Psoas muscle (tissue), 8 donors: ENCODE measurements around the gene DPP8. TPM values are rescaled to one million over a fixed set of nuclear protein-coding genes. Genes with fewer than 3 reads are reported as not detected.
"Not testable (repeated sequence)": the region's sequence is repeated elsewhere in the genome, so short reads cannot be mapped to it uniquely, and the experiment has no call there.

Source experiments
- ATAC-seq, 4 donors: fragments of 200-7000 bp; cut with Tn5 transposase; one replicate each; pipeline ENCODE4 v1.9.1; 2020; ENCODE audit warnings: moderate library complexity in 3 of 4, mild to moderate bottlenecking in 2 of 4
- DNase-seq, 2 donors: peaks; one replicate each; pipeline ENCODE4 v3.0.0-alpha.2; 2020
- H3K27ac ChIP-seq: fragments of 200-600 bp; one replicate; pipeline ENCODE4 v1.8.0; 2022
- H3K27me3 ChIP-seq, 3 donors: fragments of 200-600 bp in 1 of 3; one replicate each; pipeline versions ENCODE4 v1.6.1 to v1.8.0; 2013 to 2022; ENCODE audit warnings: low read length in 2 of 3, mild to moderate bottlenecking in 2 of 3, moderate library complexity in 1 of 3; ENCODE audit not compliant: insufficient read depth in 3 of 3
- H3K36me3 ChIP-seq, 2 donors: fragments of 200-600 bp in 1 of 2; one replicate each; pipeline versions ENCODE4 v1.6.1 to v1.8.0; 2013 to 2022; ENCODE audit warnings: low read depth in 1 of 2, mild to moderate bottlenecking in 1 of 2, moderate library complexity in 1 of 2; ENCODE audit not compliant: insufficient read depth in 1 of 2
- H3K4me1 ChIP-seq: fragments of 200-600 bp; one replicate; pipeline ENCODE4 v1.8.0; 2022
- H3K4me3 ChIP-seq: fragments of 200-600 bp; one replicate; pipeline ENCODE4 v1.8.0; 2022; ENCODE audit warnings: mild to moderate bottlenecking
- H3K9me3 ChIP-seq: fragments of 200-600 bp; one replicate; pipeline ENCODE4 v1.8.0; 2022
- WGBS, 3 donors: extraction: QIAGEN DNeasy Blood & Tissue Kit; methylation state at CpG; one replicate each; pipeline versions ENCODE4 v1.1.6 to v1.1.7; 2013; 5-methylcytosine and 5-hydroxymethylcytosine counted together
- intact Hi-C, 2 donors: fragments of 100-400 bp; cut with DNase I; formaldehyde crosslinking; loops; one replicate each; pipeline versions ENCODE4 v1.11.0 to v1.14.2; 2022
- polyA plus RNA-seq, 3 donors: library from polyadenylated mRNA; stranded (reverse); fragments of 200-250 nt; gene quantifications; one replicate each; pipeline ENCODE4 v1.2.3, GENCODE V29; 2013
- total RNA-seq, 4 donors: library from RNA; stranded (reverse); fragmentation: NEBNext Ultra II Directional in 2 of 4; extraction: Animal tissue kit (Norgen Biotek cat#: 25700) in 2 of 4; gene quantifications; one replicate each; pipeline versions ENCODE4 v1.2.1 to v1.2.4, GENCODE V29; 2021 to 2023
- TF ChIP-seq, protein P1 (sequence below): fragments of 200-600 bp; IDR thresholded peaks from one replicate; pipeline ENCODE4 v1.8.0; 2022; ENCODE audit warnings: antibody characterized with exemption
- donor health status: healthy with polysubstance abuse.
- donor health status: DM: no; HTN: no; CAD: no; lungs with moderate emphysema.
- donor health status: Bipolar disorder and iron deficiency.
- donor health status: healthy.
- donor health status: DM: yes; HTN: yes; CAD: no.
- donor health status: DM: no; HTN: no; CAD: no.
- donor health status: DM: no; HTN: no; CAD: no.
- donor health status: DM: yes; HTN: yes; CAD: no.

Gene DPP8
- total and polyA plus RNA-seq, 7 donors = 9.1 to 39.6 (median 31.5) TPM

DNA sequence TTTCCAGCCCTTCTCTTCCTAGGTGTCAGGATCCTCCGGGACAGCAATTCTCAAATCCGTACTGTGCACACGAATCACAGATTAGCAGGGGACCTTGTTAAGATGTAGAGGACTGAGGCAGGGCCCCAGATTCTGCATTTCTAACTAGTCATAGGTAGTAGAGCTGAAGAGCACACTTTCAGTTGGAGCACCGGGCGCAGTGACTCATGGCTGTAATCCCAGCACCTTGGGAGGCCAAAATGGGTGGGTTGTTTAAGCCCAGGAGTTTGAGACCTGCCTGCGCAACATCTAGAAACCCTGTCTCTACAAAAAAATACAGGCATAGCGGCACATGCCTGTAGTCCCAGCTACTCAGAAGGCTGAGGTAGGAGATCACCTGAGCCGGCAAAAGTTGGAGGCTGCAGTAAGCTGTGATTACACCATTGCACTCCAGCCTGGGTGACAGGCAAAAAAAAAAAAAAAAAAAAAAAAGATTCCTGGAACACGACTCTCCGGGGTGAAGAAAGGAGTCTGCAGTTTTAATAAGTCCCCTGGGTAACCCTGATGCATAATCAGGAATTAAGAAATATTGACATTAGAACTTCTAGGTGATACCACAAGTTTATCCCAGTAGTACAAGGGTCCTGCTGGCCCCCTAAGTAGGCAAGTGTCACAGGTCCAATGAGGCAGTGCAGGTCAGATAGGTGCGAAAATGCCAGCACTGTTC, 118.3 kb downstream of the DPP8 start:
- peak in 1 of 2 donors; percentile 9 for DNase-seq
- Histone ChIP-seq H3K9me3 (no peaks in the 10 kb centered on the region), H3K27me3 (peaks cover 0 to 5% (median 2%) of the 10 kb centered on the region in 3 donors), H3K36me3 (peaks cover 0 to 29% of the 10 kb centered on the region in 2 donors), H3K4me1 (peaks cover 12% of the 10 kb centered on the region), H3K4me3 (no peak overlapping the region), H3K27ac (no peak overlapping the region)
- ATAC-seq = no peak
- WGBS, 3 donors = 82 to 87% (median 84%) methylated on average over 11 of the region's 11 CpGs
- TF ChIP-seq, protein P1, sequence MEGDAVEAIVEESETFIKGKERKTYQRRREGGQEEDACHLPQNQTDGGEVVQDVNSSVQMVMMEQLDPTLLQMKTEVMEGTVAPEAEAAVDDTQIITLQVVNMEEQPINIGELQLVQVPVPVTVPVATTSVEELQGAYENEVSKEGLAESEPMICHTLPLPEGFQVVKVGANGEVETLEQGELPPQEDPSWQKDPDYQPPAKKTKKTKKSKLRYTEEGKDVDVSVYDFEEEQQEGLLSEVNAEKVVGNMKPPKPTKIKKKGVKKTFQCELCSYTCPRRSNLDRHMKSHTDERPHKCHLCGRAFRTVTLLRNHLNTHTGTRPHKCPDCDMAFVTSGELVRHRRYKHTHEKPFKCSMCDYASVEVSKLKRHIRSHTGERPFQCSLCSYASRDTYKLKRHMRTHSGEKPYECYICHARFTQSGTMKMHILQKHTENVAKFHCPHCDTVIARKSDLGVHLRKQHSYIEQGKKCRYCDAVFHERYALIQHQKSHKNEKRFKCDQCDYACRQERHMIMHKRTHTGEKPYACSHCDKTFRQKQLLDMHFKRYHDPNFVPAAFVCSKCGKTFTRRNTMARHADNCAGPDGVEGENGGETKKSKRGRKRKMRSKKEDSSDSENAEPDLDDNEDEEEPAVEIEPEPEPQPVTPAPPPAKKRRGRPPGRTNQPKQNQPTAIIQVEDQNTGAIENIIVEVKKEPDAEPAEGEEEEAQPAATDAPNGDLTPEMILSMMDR = no peak
- intact Hi-C loops = no loop called here

DNA sequence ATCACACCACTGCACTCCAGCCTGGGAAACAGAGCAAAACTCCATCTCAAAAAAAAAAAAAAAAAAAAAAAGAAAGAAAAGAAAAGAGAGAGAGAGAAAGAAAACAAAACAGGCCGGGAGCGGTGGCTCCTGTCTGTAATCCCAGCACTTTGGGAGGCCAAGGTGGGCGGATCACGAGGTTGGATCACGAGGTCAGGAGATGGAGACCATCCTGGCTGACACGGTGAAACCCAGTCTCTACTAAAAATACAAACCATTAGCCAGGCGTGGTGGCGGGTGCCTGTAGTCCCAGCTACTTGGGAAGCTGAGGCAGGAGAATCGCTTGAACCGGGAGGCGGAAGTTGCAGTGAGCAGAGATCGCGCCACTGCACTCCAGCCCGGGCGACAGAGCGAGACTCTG, 119.0 kb downstream of the DPP8 start:
- ATAC-seq, H3K4me3 ChIP-seq, H3K27ac ChIP-seq, intact Hi-C loops, H3K27me3 ChIP-seq, H3K9me3 ChIP-seq: not testable (repeated sequence)
- WGBS, 3 donors = 83 to 94% (median 89%) methylated on average over 16 of the region's 16 CpGs
- peak in 1 of 2 donors; percentile 11 for DNase-seq
- peaks cover 12% of the 10 kb centered on the region for H3K4me1 ChIP-seq
- peaks cover 0 to 36% of the 10 kb centered on the region in 2 donors for H3K36me3 ChIP-seq

DNA sequence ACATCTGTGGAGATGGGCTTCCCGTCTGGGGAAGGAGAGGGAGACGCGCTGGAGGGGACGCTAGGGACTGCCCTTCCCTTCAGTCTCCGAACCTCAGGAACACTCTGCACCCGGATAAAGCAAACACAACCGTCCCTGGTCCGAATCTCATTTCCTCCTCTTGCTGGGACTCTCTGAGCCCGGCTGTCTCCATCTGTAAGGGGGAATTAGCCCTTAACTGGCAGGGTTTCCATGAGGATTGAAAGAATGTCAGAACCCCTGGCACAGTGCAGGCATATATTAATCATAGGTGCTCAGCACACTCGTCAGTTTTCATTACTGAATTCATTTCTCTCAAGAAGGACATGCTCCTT, 120.5 kb downstream of the DPP8 start:
- no peak overlapping the region for H3K27ac ChIP-seq
- peaks cover 0 to 5% (median 2%) of the 10 kb centered on the region in 3 donors for H3K27me3 ChIP-seq
- 59 to 62% (median 59%) methylated on average over 10 of the region's 10 CpGs for WGBS, 3 donors
- DNase-seq (no peak), ATAC-seq (no peak)
- H3K4me3 ChIP-seq = no peak overlapping the region
- TF ChIP-seq, protein P1 = no peak
- H3K4me1 ChIP-seq = peaks cover 12% of the 10 kb centered on the region
- intact Hi-C loops = no loop called here
- no peaks in the 10 kb centered on the region for H3K9me3 ChIP-seq
- peaks cover 0 to 51% of the 10 kb centered on the region in 2 donors for H3K36me3 ChIP-seq

DNA sequence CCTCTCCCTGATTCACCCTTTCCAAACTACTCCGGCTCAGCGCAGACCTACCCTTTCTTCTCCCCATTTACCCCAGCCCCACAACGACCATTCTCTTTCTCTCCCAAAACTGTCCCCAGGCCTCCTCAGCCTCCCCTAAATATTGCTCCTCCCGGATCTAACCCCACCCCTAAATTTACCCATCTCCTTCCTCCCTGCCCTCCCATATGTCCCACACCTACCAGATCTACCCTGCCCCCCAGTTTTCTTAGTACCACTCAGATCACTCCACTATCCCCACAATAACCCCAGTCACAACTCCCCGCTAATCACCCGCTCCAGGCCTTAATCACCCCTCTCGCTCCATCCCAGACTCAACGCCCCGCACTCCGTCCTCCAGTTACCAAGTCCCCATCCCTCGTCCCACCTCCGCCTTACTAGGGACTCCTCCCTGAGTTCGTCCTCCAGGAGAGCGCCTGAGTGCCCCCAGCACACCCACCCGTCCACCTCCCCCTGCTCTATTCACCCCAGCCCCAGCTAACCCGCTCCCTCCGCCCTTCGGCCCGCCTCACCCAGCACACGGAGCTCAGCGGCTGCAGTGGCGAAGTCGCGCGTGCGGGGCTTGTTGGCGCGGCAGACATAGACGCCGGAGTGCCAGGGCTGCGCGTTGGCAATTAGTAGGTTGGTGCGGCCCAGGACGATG, 121.1 kb downstream of the DPP8 start:
- peaks cover 12% of the 10 kb centered on the region for H3K4me1 ChIP-seq
- H3K36me3 ChIP-seq = peaks cover 0 to 57% of the 10 kb centered on the region in 2 donors
- ATAC-seq = no peak
- TF ChIP-seq, protein P1 = no peak
- no peak overlapping the region for H3K4me3 ChIP-seq
- 72 to 76% (median 74%) methylated on average over 34 of the region's 34 CpGs for WGBS, 3 donors
- H3K27me3 ChIP-seq = peaks cover 0 to 5% (median 2%) of the 10 kb centered on the region in 3 donors
- DNase-seq = peak in 1 of 2 donors; percentile 22
- H3K9me3 ChIP-seq = no peaks in the 10 kb centered on the region
- intact Hi-C loops = no loop called here
- H3K27ac ChIP-seq = no peak overlapping the region

DNA sequence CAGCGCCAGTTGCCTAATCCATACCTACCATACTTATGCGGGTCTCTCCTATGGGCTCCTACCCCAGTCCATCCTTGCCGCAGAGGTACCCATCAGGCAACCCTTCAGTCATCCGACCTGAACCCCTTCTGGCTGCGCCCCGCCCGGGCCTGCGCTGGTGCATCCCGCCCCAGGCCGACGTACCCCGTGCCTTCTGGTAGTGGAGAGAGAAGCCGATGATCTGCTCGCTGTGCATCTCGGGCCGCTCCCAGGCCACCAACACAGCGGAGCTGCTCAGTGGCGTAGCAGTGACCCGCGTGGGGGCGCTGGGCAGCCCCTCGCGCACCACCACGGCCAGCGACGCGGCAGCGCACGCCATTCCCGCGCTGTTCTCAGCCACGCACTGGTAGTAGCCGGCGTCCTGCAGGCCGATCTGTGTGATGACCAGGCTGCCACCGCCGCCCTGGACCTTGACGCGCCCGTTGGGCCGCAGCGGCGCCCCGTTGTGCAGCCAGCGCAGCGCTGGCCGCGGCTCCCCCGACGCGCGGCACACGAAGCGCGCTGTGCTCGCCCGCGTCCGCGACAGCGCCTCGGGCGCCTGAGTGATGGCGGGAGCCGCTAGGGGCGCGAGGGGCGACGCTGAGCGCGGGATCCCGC, 121.8 kb downstream of the DPP8 start:
- TF ChIP-seq, protein P1 = no peak
- intact Hi-C loops = no loop called here
- no peak overlapping the region for H3K27ac ChIP-seq
- H3K27me3 ChIP-seq = peaks cover 0 to 5% (median 2%) of the 10 kb centered on the region in 3 donors
- ATAC-seq (no peak), DNase-seq (peak in 1 of 2 donors; percentile 35)
- H3K4me1 ChIP-seq = peaks cover 6% of the 10 kb centered on the region
- no peaks in the 10 kb centered on the region for H3K9me3 ChIP-seq
- H3K36me3 ChIP-seq = peaks cover 0 to 64% of the 10 kb centered on the region in 2 donors
- 57 to 64% (median 62%) methylated on average over 58 to 72 of the region's 72 CpGs for WGBS, 3 donors
- H3K4me3 ChIP-seq = no peak overlapping the region
